ENCODE measurements around the gene THAP3.

Gene THAP3

DNA sequence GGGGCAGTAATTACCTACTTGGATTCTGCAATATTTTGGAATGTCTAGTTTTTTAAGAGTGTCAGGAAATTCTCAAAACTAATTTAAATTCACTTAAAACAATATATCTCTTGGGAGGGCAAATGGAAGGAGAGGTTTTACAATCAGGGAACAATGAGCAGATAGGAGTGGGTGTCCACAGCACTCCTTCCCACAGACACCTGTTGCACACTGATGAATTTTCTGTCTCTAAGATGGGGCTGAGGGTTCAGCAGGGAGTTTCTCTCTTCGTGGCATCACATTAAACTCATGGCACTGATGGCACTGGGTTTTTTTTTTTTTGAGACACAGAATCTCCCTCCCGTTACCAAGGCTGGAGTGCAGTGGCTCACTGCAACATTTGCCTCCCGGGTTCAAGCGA is 5.6 kb upstream of the THAP3 start:
- no peaks in the 10 kb centered on the region for H3K79me2 ChIP-seq
- H3K9me3 ChIP-seq (ENCODE audit: control insufficient read depth, low read length): no peaks in the 10 kb centered on the region
- no peaks in the 10 kb centered on the region for H3K27me3 ChIP-seq (ENCODE audit: control insufficient read depth, insufficient read depth, low read length)
- no peaks in the 10 kb centered on the region for H3K36me3 ChIP-seq (ENCODE audit: control insufficient read depth, insufficient read depth, low read length)
- no peak overlapping the region for H3K27ac ChIP-seq
- no peak overlapping the region for H3K4me3 ChIP-seq (ENCODE audit: low read depth, low read length)
- TF ChIP-seq CTCF (IDR thresholded peaks at IDR 0.05): no peak
- H2AFZ ChIP-seq: no peak overlapping the region
- peaks cover 16% of the 10 kb centered on the region for H3K4me1 ChIP-seq
- H3K9ac ChIP-seq: no peak overlapping the region
- no peak overlapping the region for H3K4me2 ChIP-seq (ENCODE audit: low read length)

DNA sequence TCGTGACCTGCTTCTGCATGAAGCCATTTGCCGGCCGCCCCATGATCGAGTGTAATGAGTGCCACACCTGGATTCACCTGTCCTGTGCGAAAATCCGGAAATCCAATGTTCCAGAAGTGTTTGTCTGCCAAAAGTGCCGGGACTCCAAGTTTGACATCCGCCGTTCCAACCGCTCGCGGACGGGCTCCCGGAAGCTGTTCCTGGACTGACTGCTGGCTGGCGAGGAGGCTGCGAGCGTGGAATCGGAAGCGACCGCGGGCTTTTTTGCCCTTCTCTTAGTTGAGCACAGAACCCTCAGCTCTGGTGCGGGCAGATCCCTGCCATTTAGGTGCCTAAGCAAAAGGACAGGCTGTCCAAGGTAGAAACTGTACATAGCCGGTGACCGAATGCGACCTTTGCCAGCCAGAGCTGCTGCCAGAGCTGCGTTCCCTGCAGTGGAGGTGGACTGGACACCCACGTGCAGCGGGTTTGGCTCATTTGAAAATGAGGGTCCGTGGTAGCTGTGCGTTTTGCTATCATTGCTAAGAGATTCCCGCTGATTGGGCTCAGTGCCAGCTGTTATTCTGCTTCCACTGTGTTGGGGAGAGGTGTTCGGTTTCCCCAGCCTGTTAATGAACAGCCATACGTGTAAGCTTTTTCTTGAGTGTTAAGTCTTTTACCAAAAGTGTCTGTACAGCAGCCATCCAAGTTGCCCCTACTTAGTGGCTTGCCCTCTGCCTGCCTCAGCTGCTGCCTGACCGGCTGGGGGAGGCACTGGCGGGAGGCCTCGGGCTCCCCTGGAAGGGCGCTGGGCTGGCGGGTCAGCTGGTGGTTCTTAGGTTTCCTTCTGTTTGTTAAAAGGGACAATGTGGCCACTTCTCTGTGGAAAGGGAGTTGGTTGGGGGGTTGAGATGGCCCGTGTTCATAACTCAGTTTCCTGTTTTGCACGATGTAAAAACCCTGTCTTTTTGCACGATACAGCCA is 3.0 kb upstream of the THAP3 start:
- peak overlapping the region; percentile 87 for H3K27ac ChIP-seq

GRCh38 chr1:6622396-6623152 is 2.1 kb upstream of the THAP3 start:
- H3K36me3 ChIP-seq (ENCODE audit: control insufficient read depth, insufficient read depth, low read length): no peaks in the 10 kb centered on the region
- no peak overlapping the region for H2AFZ ChIP-seq
- H3K79me2 ChIP-seq: peaks cover 15% of the 10 kb centered on the region
- no peak for TF ChIP-seq CTCF (IDR thresholded peaks at IDR 0.05)
- H3K4me1 ChIP-seq: peaks cover 22% of the 10 kb centered on the region
- H3K9ac ChIP-seq: no peak overlapping the region
- H3K4me2 ChIP-seq (ENCODE audit: low read length): peak overlapping the region; percentile 84
- no peaks in the 10 kb centered on the region for H3K27me3 ChIP-seq (ENCODE audit: control insufficient read depth, insufficient read depth, low read length)
- H3K4me3 ChIP-seq (ENCODE audit: low read depth, low read length): peak overlapping the region; percentile 58
- no peaks in the 10 kb centered on the region for H3K9me3 ChIP-seq (ENCODE audit: control insufficient read depth, low read length)
- H3K27ac ChIP-seq: peak overlapping the region; percentile 87

More for the DNA sequence above, 3.0 kb upstream of the THAP3 start:
- Histone ChIP-seq H3K36me3 (ENCODE audit: control insufficient read depth, insufficient read depth, low read length) (no peaks in the 10 kb centered on the region), H3K4me3 (ENCODE audit: low read depth, low read length) (peak overlapping the region; percentile 1), H3K4me2 (ENCODE audit: low read length) (peak overlapping the region; percentile 84), H3K79me2 (peaks cover 6% of the 10 kb centered on the region), H3K4me1 (peaks cover 22% of the 10 kb centered on the region), H3K27me3 (ENCODE audit: control insufficient read depth, insufficient read depth, low read length) (no peaks in the 10 kb centered on the region), H3K9ac (no peak overlapping the region), H2AFZ (no peak overlapping the region), H3K9me3 (ENCODE audit: control insufficient read depth, low read length) (no peaks in the 10 kb centered on the region)
- TF ChIP-seq CTCF (IDR thresholded peaks at IDR 0.05): no peak

GRCh38 chr1:6623269-6623965 is 1.3 kb upstream of the THAP3 start:
- H2AFZ ChIP-seq: no peak overlapping the region
- H3K4me1 ChIP-seq: peaks cover 22% of the 10 kb centered on the region
- H3K9ac ChIP-seq: no peak overlapping the region
- no peaks in the 10 kb centered on the region for H3K27me3 ChIP-seq (ENCODE audit: control insufficient read depth, insufficient read depth, low read length)
- no peaks in the 10 kb centered on the region for H3K9me3 ChIP-seq (ENCODE audit: control insufficient read depth, low read length)
- TF ChIP-seq CTCF (IDR thresholded peaks at IDR 0.05): no peak
- peak overlapping the region; percentile 87 for H3K27ac ChIP-seq
- peak overlapping the region; percentile 58 for H3K4me3 ChIP-seq (ENCODE audit: low read depth, low read length)
- H3K36me3 ChIP-seq (ENCODE audit: control insufficient read depth, insufficient read depth, low read length): no peaks in the 10 kb centered on the region
- peaks cover 20% of the 10 kb centered on the region for H3K79me2 ChIP-seq
- H3K4me2 ChIP-seq (ENCODE audit: low read length): peak overlapping the region; percentile 84
